Right ventricle myocardium superior (tissue), 1 donor: ENCODE results near the gene BRF1. TPM values are rescaled to one million over a fixed set of nuclear protein-coding genes. Genes with fewer than 3 reads are reported as not detected.
A peak's percentile ranks its signal among the peaks of the same experiment; 100 is the strongest.

ENCODE experiments used
- ATAC-seq: fragments of 200-7000 bp; cut with Tn5 transposase; one replicate; pipeline ENCODE4 v1.9.1; 2020; ENCODE audit warnings: mild to moderate bottlenecking; ENCODE audit not compliant: poor library complexity
- DNase-seq: peaks from one replicate; pipeline ENCODE4 v3.0.0-alpha.2; 2020
- intact Hi-C: fragments of 100-400 bp; cut with DNase I; formaldehyde crosslinking; loops from one replicate; pipeline ENCODE4 v1.11.2; 2022
- total RNA-seq: library from RNA; stranded (reverse); fragmentation: NEBNext Ultra II Directional; extraction: Animal tissue kit (Norgen Biotek cat#: 25700); gene quantifications from one replicate; pipeline ENCODE4 v1.2.1, GENCODE V29; 2021
- donor health status: DM: no; HTN: yes; CAD: no; lungs with severe emphysema.

The BRF1 gene
- total RNA-seq, 1 donor from 2014 or later = 17.5 TPM

- DNase-seq = no peak
- no peak for ATAC-seq
- intact Hi-C loops = no loop called here
These were observed 122.5 kb downstream of the BRF1 start for GRCh38 chr14:105178069-105178867.

GRCh38 chr14:105177082-105177481, 123.7 kb downstream of the BRF1 start:
- intact Hi-C loops = no loop called here

DNA sequence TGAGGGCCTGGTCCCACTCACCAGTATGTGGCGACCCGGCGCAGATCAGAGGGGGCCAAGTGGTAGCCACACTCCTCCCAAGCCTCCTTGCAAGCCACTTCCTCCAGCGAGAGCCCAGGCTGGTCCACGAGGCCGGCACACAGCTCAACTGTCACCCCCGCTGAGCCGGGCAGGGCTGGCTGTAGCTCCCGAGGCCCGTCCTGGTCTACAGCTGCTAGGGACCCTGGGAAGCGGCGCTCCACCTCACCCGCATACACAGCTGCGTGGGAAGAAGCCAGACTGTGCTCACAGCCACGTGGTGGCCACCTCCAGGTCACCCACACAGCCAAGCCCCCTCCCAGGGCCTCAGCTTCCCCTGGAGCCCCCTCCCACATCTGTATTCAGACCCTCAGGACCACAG, 124.3 kb downstream of the BRF1 start:
- ATAC-seq (no peak), DNase-seq (no peak)
- intact Hi-C loops = no loop called here

More at GRCh38 chr14:105177082-105177481, 123.7 kb downstream of the BRF1 start:
- DNase-seq = no peak
- ATAC-seq = no peak

DNA sequence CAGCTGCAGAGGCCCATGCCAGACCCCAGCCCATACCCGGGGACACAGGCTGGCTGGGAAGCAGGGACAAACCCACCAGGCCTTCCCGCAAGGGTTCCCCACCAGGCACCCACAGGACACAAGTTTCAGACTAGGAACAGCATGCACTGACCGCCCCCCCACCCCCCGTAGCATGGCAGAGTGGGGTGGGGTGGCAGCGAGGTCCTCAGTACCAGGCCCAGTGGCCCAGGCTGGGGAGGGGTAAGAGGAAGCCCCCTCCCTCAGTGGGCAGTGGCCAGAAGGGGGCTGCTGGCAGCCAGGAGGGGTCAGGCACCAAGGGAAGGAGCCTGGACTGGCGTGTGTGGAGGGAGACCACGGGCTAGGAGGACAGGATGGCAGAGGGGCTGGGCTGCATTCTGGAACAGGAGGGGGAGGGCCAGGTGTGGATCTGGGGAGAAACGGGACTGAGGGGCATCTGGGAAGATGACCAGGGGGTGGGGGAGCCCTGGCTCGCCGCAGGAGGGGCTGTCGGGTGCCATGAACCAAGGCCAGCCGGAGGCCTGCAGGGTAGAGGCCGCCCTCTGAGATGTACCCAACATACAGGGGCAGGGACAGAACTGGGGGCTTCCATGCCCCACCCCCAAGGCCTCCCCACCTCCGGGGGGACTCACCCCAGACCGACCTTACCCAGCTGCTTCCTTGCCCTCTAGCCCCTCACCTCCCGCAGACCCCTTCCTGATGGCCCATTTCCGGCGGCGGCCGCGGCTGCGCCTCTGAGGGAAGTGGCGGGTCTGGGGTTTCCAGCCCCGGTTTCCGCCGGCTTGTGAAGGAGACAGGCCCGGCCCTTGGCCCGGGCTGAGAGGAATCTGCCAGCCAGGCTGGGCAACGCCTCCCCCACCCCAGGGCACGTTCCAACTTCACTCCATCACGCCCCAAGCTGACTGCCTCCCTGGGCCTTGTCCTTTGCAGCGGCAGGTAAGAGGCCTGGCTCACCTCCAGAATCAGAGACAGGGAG, 126.6 kb downstream of the BRF1 start:
- intact Hi-C loops = no loop called here
- DNase-seq (no peak), ATAC-seq (no peak)

DNA sequence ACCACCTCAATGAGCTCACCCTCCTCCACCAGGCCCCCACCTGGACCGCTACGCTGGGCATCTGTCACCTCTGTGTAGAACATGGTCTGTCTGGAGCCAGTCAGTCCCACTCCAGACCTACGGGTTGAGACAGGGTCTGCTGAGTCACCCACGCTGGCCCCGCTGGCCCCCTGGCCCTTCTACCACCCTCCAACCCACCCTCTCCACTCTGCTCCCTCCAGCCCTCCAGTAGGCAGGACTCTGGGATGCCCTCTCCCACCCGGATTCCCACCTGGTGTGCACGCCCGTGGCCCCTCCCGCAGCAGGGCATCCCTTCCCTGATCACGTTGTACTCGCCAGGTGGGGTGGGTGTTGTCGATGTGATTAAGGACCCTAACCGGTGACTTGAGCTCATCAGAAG, 127.7 kb downstream of the BRF1 start:
- no peak for ATAC-seq
- DNase-seq = no peak
- intact Hi-C loops = no loop called here

GRCh38 chr14:105172476-105172875, 128.3 kb downstream of the BRF1 start:
- no peak for DNase-seq
- intact Hi-C loops = no loop called here
- ATAC-seq = no peak

- DNase-seq (no peak), ATAC-seq (peak; percentile 39)
- intact Hi-C loops = no loop called here
These were observed 129.7 kb downstream of the BRF1 start for GRCh38 chr14:105171004-105171673.

DNA sequence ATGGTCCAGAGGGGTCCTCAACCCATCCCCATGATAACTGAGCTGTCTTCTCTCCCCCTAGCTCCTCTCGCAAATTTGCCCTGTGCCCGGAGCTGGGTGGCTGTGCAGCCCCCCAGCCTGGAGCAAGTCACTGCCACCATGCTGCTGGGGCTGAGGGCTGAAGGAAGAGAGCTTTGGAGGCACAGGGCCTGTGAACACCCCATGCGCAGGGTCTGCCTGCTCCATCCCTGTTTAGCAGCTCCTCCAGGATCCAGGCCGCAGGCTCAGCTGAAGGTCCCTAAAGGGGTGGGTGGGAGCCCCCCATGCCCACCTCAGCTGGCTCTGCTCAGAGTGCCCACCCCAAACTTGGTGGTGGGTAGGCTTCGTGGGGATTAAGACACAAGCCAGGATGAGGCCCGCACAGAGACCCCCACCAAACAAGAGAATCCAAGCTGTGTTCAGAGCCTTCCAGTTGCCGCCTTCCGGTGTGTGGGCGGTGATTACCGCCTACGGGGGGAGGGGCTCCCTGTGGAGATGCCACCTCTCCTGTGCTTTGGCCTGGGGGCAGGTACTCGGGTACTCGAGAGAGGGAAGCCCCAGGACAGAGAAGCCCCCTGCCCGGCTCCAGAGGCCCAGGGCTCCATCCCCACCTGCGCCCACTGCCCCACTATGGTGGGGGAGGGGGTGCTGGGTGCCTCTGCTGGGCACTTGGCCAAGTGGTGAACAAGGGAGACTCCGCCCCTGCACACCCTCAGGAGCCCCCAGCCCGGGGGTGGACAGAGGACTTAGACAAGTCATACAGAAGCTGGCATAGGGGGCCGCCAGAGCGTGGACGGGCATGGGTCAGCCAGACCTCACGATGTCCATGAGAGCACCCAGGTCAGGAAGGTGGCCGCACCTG, 130.8 kb downstream of the BRF1 start:
- ATAC-seq (no peak), DNase-seq (no peak)
- intact Hi-C loops = loop anchor here (2.0 kb wide), 1 partner anchor 81 kb away; no protein-coding TSS in a partner anchor

DNA sequence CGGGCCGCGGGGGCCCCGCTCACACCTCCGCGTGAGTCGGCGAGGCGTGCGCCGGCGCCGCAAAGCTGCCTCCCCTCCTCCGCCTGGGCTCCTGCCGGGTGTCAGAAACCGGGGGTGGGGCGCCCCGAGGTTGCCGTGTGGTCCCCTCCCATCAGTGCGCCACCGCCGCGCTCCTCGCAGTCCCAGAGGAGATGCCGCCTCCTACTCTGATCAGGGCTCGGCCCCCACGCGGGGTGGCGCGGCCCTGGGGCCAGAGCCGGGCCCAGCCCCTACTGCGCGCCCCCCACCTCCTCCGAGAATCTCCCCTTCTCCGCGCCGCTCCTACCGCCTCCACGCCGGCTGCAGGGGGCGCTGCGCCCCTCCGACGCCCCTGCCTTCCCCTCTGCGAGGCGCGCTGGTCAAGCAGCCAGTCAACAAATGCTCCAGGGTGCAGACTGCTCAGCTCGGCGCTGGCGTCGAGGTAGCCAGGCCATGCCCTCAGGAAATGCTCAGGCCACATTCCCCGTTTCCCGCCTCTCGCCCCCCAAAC, 131.8 kb downstream of the BRF1 start:
- intact Hi-C loops = loop anchor here (2.0 kb wide), 1 partner anchor 80 kb away; no protein-coding TSS in a partner anchor
- ATAC-seq (peak; percentile 11), DNase-seq (no peak)

GRCh38 chr14:105168496-105168978, 132.3 kb downstream of the BRF1 start, which contains the start of gene JAG2:
TSS of gene JAG2 (minus strand) at chr14:105168776. CDS start at chr14:105168420, 356 bp downstream.
- DNase-seq (peak; percentile 78), ATAC-seq (peak; percentile 52)
- intact Hi-C loops = loop anchor here (2.0 kb wide), 1 partner anchor 80 kb away; no protein-coding TSS in a partner anchor

DNA sequence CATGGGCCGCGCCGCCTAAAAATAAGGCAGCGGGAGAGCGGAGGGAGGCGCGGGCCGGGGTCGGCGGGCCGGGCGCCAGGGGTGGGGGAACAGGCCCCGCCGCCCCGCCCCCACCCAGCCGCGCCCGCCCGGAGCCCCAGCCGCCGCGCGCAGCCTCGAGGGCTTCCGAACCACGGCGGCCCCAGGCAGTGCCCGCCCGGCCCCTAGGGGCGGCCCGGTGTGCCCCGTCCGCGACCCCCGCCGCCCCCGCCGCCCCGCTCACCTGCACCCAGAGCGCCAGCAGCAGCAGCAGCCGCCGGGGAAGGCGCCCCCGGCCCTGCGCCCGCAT, 132.7 kb downstream of the BRF1 start:
- no peak for ATAC-seq
- intact Hi-C loops = loop anchor here (2.0 kb wide), 1 partner anchor 79 kb away; no protein-coding TSS in a partner anchor
- DNase-seq = no peak

- intact Hi-C loops = loop anchor here (2.0 kb wide), 1 partner anchor 79 kb away; no protein-coding TSS in a partner anchor
- ATAC-seq (peak; percentile 2), DNase-seq (no peak)
These were observed 133.3 kb downstream of the BRF1 start for GRCh38 chr14:105167303-105168092.

DNA sequence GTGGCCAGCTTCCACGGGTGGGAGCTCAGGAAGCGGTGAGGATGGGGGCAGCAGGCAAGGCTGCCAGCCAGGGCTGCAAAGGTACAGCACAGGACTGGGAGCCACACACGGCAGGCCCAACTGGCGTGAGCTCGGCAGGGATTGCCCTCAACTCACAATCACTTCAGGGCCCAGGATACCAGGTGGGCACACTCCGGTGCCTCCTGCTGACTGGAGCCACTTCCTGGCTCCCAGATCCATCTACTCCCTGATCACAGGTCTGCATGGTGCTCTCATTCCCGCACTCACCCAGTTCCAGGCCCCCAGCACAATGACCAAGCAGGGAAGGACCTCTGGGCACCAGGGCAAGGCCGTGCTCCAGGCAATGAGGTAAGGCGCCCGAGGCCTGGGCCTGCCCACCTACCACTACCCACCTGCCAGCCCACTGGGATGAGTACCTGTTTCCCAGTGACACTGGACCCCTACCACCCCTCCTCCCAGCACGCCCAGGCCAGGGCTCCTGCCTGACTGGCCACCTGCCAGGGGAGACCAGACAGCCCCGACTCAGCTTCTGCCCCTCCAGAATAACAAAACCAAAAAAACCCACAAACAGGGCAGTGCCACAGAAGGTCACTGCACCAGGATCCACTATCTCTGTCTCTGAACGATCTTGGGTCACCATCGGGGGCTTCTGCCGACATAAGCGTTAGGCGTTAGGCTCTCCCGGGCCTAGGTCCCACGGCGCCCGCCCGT, 134.1 kb downstream of the BRF1 start:
- intact Hi-C loops = no loop called here
- ATAC-seq (no peak), DNase-seq (no peak)

DNA sequence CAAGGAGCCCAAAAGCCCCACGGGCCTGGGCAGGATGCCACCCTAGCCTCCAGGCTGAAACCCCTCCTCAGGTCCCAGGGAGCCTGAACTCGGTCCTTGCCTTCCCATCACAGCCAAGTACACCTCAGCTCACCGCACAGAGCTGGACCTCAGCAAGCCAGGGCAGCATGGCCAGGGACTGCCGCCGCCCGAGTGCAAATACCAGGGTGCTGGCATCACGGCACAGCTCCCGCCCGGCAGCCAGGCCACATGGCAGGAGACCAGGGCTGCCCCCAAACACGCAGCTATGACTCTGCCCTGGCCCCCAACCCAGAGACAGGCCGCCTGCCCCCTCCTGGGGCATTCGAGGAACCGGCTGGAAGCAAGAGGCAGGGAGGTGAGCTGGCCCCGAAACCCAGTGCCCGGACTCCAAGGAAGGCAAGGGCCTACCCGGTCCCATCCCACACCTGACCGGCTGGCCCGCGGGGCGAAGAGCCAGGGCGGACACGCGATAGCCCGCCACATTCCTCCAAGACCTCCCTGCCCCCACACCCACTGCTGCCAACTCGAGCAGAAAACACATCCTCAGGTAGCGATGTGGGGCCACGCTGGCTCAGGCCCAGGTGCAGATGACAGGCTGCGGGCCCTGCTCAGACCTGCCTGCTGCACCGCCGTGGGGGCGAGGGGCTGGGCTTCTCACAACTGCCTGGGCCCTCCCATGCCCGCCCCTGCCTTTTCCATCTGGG, 134.9 kb downstream of the BRF1 start:
- intact Hi-C loops = no loop called here
- DNase-seq (no peak), ATAC-seq (no peak)

- ATAC-seq (no peak), DNase-seq (no peak)
- intact Hi-C loops = no loop called here
These were observed 135.6 kb downstream of the BRF1 start for GRCh38 chr14:105165134-105165704.
